ENCODE measurements around the gene C12orf42. TPM values are rescaled to one million over a fixed set of nuclear protein-coding genes. Genes with fewer than 3 reads are reported as not detected.

C12orf42 gene
- total RNA-seq = 1 to 10 TPM in 1 of 4 donors, not detected in 3; 1.2 TPM

DNA sequence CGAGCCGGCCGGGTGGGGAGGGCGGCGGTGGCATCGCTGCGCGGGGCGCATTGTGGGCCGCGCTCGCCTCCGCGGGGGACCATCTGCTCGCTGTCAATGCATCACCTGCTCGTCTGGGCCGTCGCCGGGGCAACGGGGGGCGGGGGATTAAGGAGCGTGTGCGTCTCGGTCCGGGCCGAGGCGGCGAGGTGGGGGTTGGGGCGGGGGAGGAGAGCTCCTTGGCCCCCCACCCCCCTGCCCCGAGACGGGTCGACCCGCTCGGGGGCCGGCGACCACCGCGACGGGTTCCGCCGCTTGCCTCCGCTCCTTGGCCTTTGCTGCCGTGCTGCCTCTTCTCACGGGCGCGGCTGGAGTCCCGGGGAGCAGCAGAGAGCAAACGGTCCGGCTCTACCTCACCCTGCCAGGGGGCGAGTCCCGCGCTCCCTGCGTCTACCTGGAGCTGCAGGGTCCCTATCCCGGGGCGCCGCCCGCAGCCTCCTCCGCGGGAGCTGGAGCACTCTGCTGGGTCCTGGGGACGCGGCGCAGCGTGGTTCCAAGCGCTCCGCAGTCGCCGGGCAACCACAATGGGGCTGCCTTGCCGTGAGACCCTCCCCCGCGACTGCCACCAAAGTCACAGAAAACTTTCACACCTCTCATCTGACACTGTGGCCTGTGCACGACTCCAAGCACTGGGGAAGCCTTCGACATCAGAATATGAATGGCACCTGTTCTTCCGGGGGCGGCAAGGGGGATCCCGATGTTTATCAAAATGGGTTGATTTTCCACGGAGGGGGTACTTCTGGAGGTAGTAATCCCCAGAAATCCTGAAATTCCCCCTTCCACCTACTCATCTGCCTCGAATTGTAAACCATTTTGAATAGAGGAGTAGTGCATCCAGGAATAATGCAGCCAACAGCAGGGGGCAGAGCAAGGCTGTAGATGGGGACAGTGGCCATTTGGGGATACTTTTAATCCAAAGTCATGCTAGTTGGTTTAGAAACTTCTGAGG, at the start of gene C12orf42:
TSS of gene C12orf42 (minus strand) at position 500 of the 988 bp plus-strand sequence. CDS start 17,542 bp downstream, outside the sequence.
- Histone ChIP-seq H3K9me3 (no peaks in the 10 kb centered on the region), H3K27me3 (peaks cover 0 to 22% of the 10 kb centered on the region in 2 donors), H3K36me3 (no peaks in the 10 kb centered on the region), H3K4me1 (peaks cover 0 to 16% (median 2%) of the 10 kb centered on the region in 4 donors), H3K27ac (no peak within 1 kb of the TSS), H3K4me3 (peak within 1 kb of the TSS; percentile 19 to 53 (median 34))
- 1 to 3% methylated on average over 17 to 58 of the region's 77 CpGs for WGBS, 2 donors
- TF ChIP-seq, protein P1, sequence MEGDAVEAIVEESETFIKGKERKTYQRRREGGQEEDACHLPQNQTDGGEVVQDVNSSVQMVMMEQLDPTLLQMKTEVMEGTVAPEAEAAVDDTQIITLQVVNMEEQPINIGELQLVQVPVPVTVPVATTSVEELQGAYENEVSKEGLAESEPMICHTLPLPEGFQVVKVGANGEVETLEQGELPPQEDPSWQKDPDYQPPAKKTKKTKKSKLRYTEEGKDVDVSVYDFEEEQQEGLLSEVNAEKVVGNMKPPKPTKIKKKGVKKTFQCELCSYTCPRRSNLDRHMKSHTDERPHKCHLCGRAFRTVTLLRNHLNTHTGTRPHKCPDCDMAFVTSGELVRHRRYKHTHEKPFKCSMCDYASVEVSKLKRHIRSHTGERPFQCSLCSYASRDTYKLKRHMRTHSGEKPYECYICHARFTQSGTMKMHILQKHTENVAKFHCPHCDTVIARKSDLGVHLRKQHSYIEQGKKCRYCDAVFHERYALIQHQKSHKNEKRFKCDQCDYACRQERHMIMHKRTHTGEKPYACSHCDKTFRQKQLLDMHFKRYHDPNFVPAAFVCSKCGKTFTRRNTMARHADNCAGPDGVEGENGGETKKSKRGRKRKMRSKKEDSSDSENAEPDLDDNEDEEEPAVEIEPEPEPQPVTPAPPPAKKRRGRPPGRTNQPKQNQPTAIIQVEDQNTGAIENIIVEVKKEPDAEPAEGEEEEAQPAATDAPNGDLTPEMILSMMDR (IDR thresholded peaks at IDR 0.05) = peak in 4 of 5 experiments; percentile 31 to 45 (median 38)
- TF ChIP-seq EP300 (IDR thresholded peaks at IDR 0.05) = no peak
- no peak for TF ChIP-seq POLR2A (IDR thresholded peaks at IDR 0.05)
- peak in 1 of 2 donors; percentile 30 for DNase-seq (ENCODE audit: low spot score in 2 of 2)

GRCh38 chr12:103542078-103542477, 46.3 kb upstream of the C12orf42 start:
- 95 to 97% methylated on average over 3 of the region's 3 CpGs for WGBS, 2 donors
- no peaks in the 10 kb centered on the region for H3K36me3 ChIP-seq

DNA sequence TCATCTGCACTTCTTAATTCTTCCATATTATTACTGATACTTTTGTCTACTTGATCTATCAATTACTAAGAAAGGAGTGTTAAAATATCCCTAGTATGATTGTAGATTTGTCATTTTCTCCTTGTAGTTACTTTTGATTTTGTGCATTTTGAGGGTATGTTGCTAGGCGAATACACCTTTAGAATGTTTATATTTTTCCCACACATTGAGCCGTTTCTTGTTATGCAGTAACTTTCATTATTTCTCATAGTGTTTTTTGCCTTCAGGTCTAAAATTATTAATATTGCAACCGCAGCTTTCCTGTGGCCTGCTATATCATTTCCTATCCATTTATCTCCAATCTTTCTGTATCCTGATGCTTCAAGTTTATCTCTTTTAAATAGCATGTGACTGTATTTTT, 44.6 kb upstream of the C12orf42 start:
- WGBS, 2 donors = 73 to 77% methylated on average over 3 of the region's 3 CpGs
- TF ChIP-seq POLR2A (IDR thresholded peaks at IDR 0.05) (no peak), EP300 (IDR thresholded peaks at IDR 0.05) (no peak)
- TF ChIP-seq, protein P1 (IDR thresholded peaks at IDR 0.05) = no peak
- Histone ChIP-seq H3K4me1 (no peaks in the 10 kb centered on the region), H3K27me3 (no peaks in the 10 kb centered on the region), H3K4me3 (no peak overlapping the region), H3K27ac (no peak overlapping the region), H3K9me3 (peaks cover 0 to 5% (median 0%) of the 10 kb centered on the region in 4 donors), H3K36me3 (no peaks in the 10 kb centered on the region)
- DNase-seq (ENCODE audit: low spot score in 2 of 2) = no peak

More at GRCh38 chr12:103542078-103542477, 46.3 kb upstream of the C12orf42 start:
- DNase-seq (ENCODE audit: low spot score in 2 of 2) = no peak
- H3K27me3 ChIP-seq = no peaks in the 10 kb centered on the region
- peaks cover 0 to 5% (median 0%) of the 10 kb centered on the region in 4 donors for H3K9me3 ChIP-seq
- TF ChIP-seq EP300 (IDR thresholded peaks at IDR 0.05) (no peak), POLR2A (IDR thresholded peaks at IDR 0.05) (no peak)
- TF ChIP-seq, protein P1 (IDR thresholded peaks at IDR 0.05) = no peak
- no peak overlapping the region for H3K27ac ChIP-seq
- H3K4me1 ChIP-seq = no peaks in the 10 kb centered on the region
- no peak overlapping the region for H3K4me3 ChIP-seq

DNA sequence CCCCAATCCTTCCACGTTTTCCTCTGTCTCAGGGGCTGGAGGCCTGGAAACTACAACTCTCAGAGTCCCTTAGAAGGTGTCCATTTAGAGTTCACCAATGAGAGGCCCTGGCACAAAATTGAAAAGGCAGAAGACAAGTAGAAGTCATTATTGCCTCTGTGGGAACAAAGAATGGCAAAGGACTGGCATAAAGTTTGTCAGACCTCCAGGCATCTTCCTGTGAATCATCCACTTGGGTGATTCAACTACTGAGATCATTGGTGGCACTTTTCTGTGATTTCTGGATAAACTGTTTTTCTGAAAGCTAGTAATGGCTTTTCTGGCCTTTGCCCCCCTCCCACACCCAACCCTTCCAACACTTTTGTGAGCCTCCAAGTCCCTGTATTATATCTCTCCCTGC, 42.6 kb upstream of the C12orf42 start:
- Histone ChIP-seq H3K4me1 (no peaks in the 10 kb centered on the region), H3K27me3 (no peaks in the 10 kb centered on the region), H3K36me3 (no peaks in the 10 kb centered on the region), H3K27ac (no peak overlapping the region), H3K9me3 (no peaks in the 10 kb centered on the region), H3K4me3 (no peak overlapping the region)
- 52 to 62% methylated on average over 1 of the region's 1 CpG for WGBS, 2 donors
- TF ChIP-seq POLR2A (IDR thresholded peaks at IDR 0.05) = no peak
- no peak for TF ChIP-seq EP300 (IDR thresholded peaks at IDR 0.05)
- TF ChIP-seq, protein P1 (IDR thresholded peaks at IDR 0.05) = no peak
- no peak for DNase-seq (ENCODE audit: low spot score in 2 of 2)

All from tibial nerve (tissue), 4 donors.